AG08395 (cell line): ENCODE measurements around the gene ANAPC16.
"Not testable (repeated sequence)": the region's sequence is repeated elsewhere in the genome, so short reads cannot be mapped to it uniquely, and the experiment has no call there.

ENCODE experiments used
- DNase-seq: peaks from one replicate; pipeline ENCODE4 v3.0.0; 2012; ENCODE audit warnings: mixed read lengths, low spot score

ANAPC16 gene

GRCh38 chr10:72278668-72279393 is 63.0 kb downstream of the ANAPC16 start:
- DNase-seq = no peak

GRCh38 chr10:72279587-72279986 is 63.8 kb downstream of the ANAPC16 start:
- DNase-seq = not testable (repeated sequence)

- DNase-seq = no peak
These were observed 67.3 kb downstream of the ANAPC16 start for GRCh38 chr10:72283131-72283530.
